GM12872 (cell line): ENCODE measurements around the gene TAF12.

Source experiments
- TF ChIP-seq, protein P1 (sequence below): IDR thresholded peaks from 3 replicates; pipeline ENCODE4 v1.5.1; 2011; ENCODE audit warnings: low read depth, mild to moderate bottlenecking, low read length, moderate library complexity; ENCODE audit not compliant: insufficient read depth

TAF12 gene

GRCh38 chr1:28668191-28668955 is 25.5 kb upstream of the TAF12 start, which contains the start of gene GMEB1:
Gene GMEB1, plus strand, starts transcription at chr1:28668784. Its CDS starts 14,829 bp downstream, at chr1:28683613.
- TF ChIP-seq, protein P1, sequence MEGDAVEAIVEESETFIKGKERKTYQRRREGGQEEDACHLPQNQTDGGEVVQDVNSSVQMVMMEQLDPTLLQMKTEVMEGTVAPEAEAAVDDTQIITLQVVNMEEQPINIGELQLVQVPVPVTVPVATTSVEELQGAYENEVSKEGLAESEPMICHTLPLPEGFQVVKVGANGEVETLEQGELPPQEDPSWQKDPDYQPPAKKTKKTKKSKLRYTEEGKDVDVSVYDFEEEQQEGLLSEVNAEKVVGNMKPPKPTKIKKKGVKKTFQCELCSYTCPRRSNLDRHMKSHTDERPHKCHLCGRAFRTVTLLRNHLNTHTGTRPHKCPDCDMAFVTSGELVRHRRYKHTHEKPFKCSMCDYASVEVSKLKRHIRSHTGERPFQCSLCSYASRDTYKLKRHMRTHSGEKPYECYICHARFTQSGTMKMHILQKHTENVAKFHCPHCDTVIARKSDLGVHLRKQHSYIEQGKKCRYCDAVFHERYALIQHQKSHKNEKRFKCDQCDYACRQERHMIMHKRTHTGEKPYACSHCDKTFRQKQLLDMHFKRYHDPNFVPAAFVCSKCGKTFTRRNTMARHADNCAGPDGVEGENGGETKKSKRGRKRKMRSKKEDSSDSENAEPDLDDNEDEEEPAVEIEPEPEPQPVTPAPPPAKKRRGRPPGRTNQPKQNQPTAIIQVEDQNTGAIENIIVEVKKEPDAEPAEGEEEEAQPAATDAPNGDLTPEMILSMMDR: no peak

DNA sequence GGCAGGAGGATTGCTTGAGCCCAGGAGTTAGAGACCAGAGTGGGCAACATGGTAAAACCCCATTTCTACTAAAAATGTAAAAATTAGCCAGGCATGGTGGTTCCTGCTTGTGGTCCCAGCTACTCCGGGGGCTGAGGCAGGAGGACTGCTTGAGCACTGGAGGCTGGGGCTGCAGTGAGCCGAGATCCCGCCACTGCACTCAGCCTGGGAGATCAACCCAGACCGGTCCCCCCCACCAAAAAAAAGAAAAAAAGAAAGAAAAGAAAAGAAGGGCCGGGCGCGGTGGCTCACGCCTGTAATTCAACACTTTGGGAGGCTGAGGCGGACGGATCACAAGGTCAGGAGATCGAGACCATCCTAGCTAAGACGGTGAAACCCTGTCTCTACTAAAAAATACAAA is 23.9 kb upstream of the TAF12 start:
- TF ChIP-seq, protein P1: no peak

DNA sequence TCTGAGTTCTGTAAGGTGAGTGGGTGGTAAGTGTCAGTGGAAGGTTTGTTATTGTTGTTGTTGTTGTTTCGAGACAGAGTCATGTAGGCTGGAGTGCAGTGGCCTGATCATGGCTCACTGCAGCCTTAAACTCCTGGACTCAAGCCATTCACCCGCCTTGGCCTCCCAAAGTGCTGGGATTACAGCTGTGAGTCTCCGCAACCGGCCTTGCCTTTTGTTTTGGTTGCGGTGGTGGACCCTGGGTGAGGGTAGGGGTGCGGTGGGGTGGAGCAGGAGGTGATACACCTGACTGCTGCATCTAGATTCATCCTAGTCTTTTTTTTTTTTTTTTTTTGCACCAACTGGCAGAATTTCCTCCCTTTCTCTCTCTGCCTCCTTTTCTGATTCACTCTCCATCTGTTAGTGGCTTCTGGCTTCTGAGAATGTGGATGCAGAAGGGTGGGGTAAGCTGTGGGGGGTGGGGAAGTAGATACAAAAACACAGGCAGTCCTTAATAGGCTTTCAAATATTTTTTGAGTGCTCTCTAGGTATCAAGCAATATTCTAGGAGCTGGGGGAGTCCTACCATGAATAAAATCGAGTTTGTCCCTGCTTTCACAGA is 21.1 kb upstream of the TAF12 start:
- TF ChIP-seq, protein P1: no peak

DNA sequence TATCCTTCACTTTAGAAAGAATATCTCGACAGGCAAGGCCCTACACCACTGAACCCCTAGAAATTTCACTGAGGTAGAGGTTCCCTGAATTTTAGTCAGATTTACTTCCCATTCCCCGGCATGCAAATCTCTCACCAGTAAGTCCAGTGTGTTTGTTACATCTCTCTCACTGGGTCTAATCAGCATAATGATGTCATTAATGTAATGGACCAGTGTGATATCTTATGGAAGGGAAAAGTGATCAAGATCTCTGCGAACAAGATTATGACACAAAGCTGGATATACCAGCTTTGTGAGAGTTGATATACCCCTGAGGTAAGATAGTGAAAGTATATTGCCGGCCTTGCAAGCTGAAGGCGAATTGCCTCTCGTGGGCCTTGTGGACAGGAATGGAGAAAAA is 13.5 kb upstream of the TAF12 start:
- TF ChIP-seq, protein P1: no peak

DNA sequence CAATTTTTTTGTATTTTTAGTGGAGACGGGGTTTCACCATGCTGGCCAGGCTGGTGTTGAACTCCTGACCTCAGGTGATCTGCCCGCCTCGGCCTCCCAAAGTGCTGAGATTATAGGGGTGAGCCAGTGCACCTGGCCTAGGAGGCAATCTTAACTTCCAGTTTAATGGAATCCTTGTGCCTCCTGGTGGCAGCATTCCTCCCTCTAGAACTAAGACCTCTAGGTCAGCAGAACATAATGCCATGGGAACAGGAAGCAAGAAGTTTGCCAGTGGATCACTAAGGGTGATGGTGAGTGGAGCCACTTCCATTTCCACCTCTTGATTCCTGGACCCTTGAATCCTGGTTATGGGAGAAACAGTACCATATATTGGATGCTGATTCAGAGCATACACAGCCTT is 11.0 kb upstream of the TAF12 start:
- TF ChIP-seq, protein P1: 0 out of 3 replicates have a peak, but pooled peaks have one; percentile 16

- TF ChIP-seq, protein P1: 0 out of 3 replicates have a peak, but pooled peaks have one; percentile 5
Measured at GRCh38 chr1:28648474-28649198, 5.8 kb upstream of the TAF12 start, which contains the start of gene RNU11. Gene RNU11, plus strand, starts transcription at chr1:28648600.

DNA sequence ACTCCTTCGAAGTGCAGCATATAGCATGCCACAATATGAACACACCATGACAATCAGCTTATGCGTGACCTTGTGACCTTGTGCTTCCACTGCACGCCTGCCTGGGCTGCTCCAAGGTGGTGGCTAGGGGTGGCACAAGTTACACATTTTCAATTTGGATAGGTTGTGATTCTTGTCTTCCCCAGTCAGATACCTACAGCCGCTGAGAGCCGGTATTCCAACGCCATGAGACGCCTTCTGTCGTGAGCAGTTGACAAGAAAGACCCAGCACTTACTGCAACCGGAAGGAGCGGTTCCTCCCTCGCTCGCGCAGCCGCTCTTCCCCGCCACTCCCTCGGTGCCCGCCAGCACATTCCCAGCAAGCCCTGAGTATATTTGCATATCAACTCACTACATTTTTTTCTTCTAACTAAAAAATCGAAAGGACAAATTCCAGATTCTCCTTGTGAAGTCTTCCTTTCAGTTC is 5.2 kb upstream of the TAF12 start:
- TF ChIP-seq, protein P1: no peak
